Large intestine (tissue), 1 donor: ENCODE data around the gene PUSL1. TPM values are rescaled to one million over a fixed set of nuclear protein-coding genes. Genes with fewer than 3 reads are reported as not detected.

ENCODE experiments used
- polyA plus RNA-seq: library from polyadenylated mRNA; unstranded; fragments of 120-200 nt; gene quantifications from one replicate; pipeline ENCODE4 v1.2.1, GENCODE V29; 2013

The PUSL1 gene
- polyA plus RNA-seq, 1 donor: 14.5 TPM

Other genes with a start within 250 kb of the PUSL1 start
- 0.06 TPM for gene RNF223, start 234.3 kb upstream of the PUSL1 start, polyA plus RNA-seq
- gene C1orf159, start 192.5 kb upstream of the PUSL1 start, polyA plus RNA-seq: 9.4 TPM
- 0.64 TPM for gene TTLL10, start 134.7 kb upstream of the PUSL1 start, polyA plus RNA-seq
- 0.49 TPM for gene TNFRSF18, start 102.0 kb upstream of the PUSL1 start, polyA plus RNA-seq
- gene TNFRSF4, start 94.4 kb upstream of the PUSL1 start, polyA plus RNA-seq: 1.1 TPM
- 174 TPM for gene SDF4, start 76.6 kb upstream of the PUSL1 start, polyA plus RNA-seq
- gene B3GALT6, start 76.4 kb upstream of the PUSL1 start, polyA plus RNA-seq: 16.1 TPM
- 50.5 TPM for gene C1QTNF12, start 61.9 kb upstream of the PUSL1 start, polyA plus RNA-seq
- gene UBE2J2, start 34.7 kb upstream of the PUSL1 start, polyA plus RNA-seq: 52.9 TPM
- gene SCNN1D, start 28.2 kb upstream of the PUSL1 start, polyA plus RNA-seq: 18.7 TPM
- gene ACAP3, start 667 bp upstream of the PUSL1 start, polyA plus RNA-seq: 67.7 TPM
- gene INTS11, start 16.1 kb downstream of the PUSL1 start, polyA plus RNA-seq: 147 TPM
- 17.7 TPM for gene CPTP, start 16.2 kb downstream of the PUSL1 start, polyA plus RNA-seq
- gene TAS1R3, start 22.7 kb downstream of the PUSL1 start, polyA plus RNA-seq: 0.69 TPM
- 45.4 TPM for gene DVL1, start 40.8 kb downstream of the PUSL1 start, polyA plus RNA-seq
- gene MXRA8, start 50.0 kb downstream of the PUSL1 start, polyA plus RNA-seq: 346 TPM
- 88.4 TPM for gene AURKAIP1, start 66.6 kb downstream of the PUSL1 start, polyA plus RNA-seq
- 285 TPM for gene CCNL2, start 90.7 kb downstream of the PUSL1 start, polyA plus RNA-seq
- gene MRPL20, start 98.7 kb downstream of the PUSL1 start, polyA plus RNA-seq: 135 TPM
- gene ANKRD65, start 112.7 kb downstream of the PUSL1 start, polyA plus RNA-seq: 2.6 TPM
- 92.3 TPM for gene VWA1, start 127.1 kb downstream of the PUSL1 start, polyA plus RNA-seq
- 1.0 TPM for gene ATAD3C, start 141.1 kb downstream of the PUSL1 start, polyA plus RNA-seq
- gene ATAD3B, start 163.2 kb downstream of the PUSL1 start, polyA plus RNA-seq: 21.8 TPM
- 20.1 TPM for gene ATAD3A, start 203.6 kb downstream of the PUSL1 start, polyA plus RNA-seq
- gene TMEM240, start 232.0 kb downstream of the PUSL1 start, polyA plus RNA-seq: 3.9 TPM